Fibroblast of lung (primary cell): ENCODE results near the gene MYLK.

Experiments used
- CTCF ChIP-seq, 2 donors: IDR thresholded peaks in 1 of 2; conservative IDR thresholded peaks in 1 of 2; 1 replicate in 1 of 2; 2 replicates in 1 of 2; pipeline ENCODE4 v1.5.1; 2011 to 2012; ENCODE audit warnings: low read length in 2 of 2, control low read depth in 1 of 2, inconsistent platforms in 1 of 2, low read depth in 1 of 2, mild to moderate bottlenecking in 1 of 2
- EZH2 ChIP-seq: IDR thresholded peaks from 2 replicates; pipeline ENCODE4 v1.5.1; 2012; ENCODE audit warnings: low read length, control low read depth, mild to moderate bottlenecking; ENCODE audit errors: missing control alignments

- no peak for TF ChIP-seq EZH2
- no peak for TF ChIP-seq CTCF (conservative IDR thresholded peaks at IDR 0.05 in 1 of 2, IDR thresholded peaks at IDR 0.05 in 1 of 2; ENCODE audit: low read depth in 1 of 2, low read length in 2 of 2)
Measured at GRCh38 chr3:123744064-123744463, 140.1 kb downstream of the MYLK start.
